B cell (primary cell): Measurements from ENCODE around the gene RNF2. TPM values are rescaled to one million over a fixed set of nuclear protein-coding genes. Genes with fewer than 3 reads are reported as not detected.

ENCODE experiments used
- ATAC-seq: fragments of 200-7000 bp; cut with Tn5 transposase; one replicate; pipeline ENCODE4 v1.10.0; 2021; ENCODE audit warnings: low read depth, mild to moderate bottlenecking, moderate number of reproducible peaks, moderate library complexity
- CTCF ChIA-PET: fragments of 350-600 bp; sonication (Branson Sonifier 250); formaldehyde crosslinking; loops from one replicate; lab custom pipeline; 2021; ENCODE audit warnings: antibody characterized with exemption, inconsistent platforms; lab: Charles Lee
- POLR2A ChIA-PET: fragments of 350-600 bp; sonication (Branson Sonifier 250); formaldehyde crosslinking; loops from one replicate; lab custom pipeline; 2021; ENCODE audit warnings: antibody characterized with exemption; lab: Charles Lee
- DNase-seq: peaks from one replicate; pipeline ENCODE4 v3.0.0; 2013
- H2AFZ ChIP-seq: 2 replicates; pipeline ENCODE4 v1.6.1; 2012; ENCODE audit warnings: mild to moderate bottlenecking, low read depth, low read length; ENCODE audit not compliant: insufficient read depth, poor library complexity, severe bottlenecking
- H3K27ac ChIP-seq, 2 donors: 1 replicate in 1 of 2; 2 replicates in 1 of 2; pipeline ENCODE4 v1.5.1; 2012 to 2013; ENCODE audit warnings: low read length in 2 of 2, mild to moderate bottlenecking in 2 of 2, moderate library complexity in 1 of 2
- H3K27me3 ChIP-seq, 4 experiments: fragments of 200-600 bp in 1 of 4; sonication (generic) in 1 of 4; replicated peaks in 1 of 4; 1 replicate in 2 of 4; 2 replicates in 2 of 4; pipeline versions ENCODE4 v1.6.1 to v1.7.0; 2013 to 2016; ENCODE audit warnings: low read length in 3 of 4, mild to moderate bottlenecking in 2 of 4, mixed read lengths in 1 of 4, moderate library complexity in 1 of 4; ENCODE audit not compliant: insufficient read depth in 4 of 4, control insufficient read depth in 3 of 4; ENCODE audit errors: control extremely low read depth in 1 of 4
- H3K36me3 ChIP-seq, 2 experiments: replicated peaks in 1 of 2; 1 replicate in 1 of 2; 2 replicates in 1 of 2; pipeline versions ENCODE4 v1.6.1 to v1.7.1; 2013; ENCODE audit warnings: low read length in 1 of 2; ENCODE audit not compliant: insufficient read depth in 2 of 2, control insufficient read depth in 1 of 2; ENCODE audit errors: control extremely low read depth in 1 of 2, extremely low read depth in 1 of 2
- H3K4me1 ChIP-seq, 2 donors: fragments of 200-600 bp in 1 of 2; sonication (generic) in 1 of 2; 1 replicate in 1 of 2; 2 replicates in 1 of 2; pipeline versions ENCODE4 v1.5.1 to v1.6.1; 2013 to 2017; ENCODE audit warnings: low read length in 2 of 2; ENCODE audit not compliant: control insufficient read depth in 2 of 2, insufficient read depth in 2 of 2
- H3K4me2 ChIP-seq: replicated peaks from 2 replicates; pipeline ENCODE3; 2012; ENCODE audit warnings: mild to moderate bottlenecking, low read depth, low read length; ENCODE audit not compliant: poor library complexity, severe bottlenecking
- H3K4me3 ChIP-seq, 5 experiments: fragments of 200-600 bp in 1 of 5; sonication (generic) in 1 of 5; 1 replicate in 3 of 5; 2 replicates in 2 of 5; pipeline versions ENCODE4 v1.5.1 to v1.7.0; 2011 to 2016; ENCODE audit warnings: low read length in 4 of 5, mild to moderate bottlenecking in 4 of 5, low read depth in 2 of 5, control low read depth in 1 of 5, moderate library complexity in 1 of 5; ENCODE audit not compliant: insufficient read depth in 1 of 5; ENCODE audit errors: control extremely low read depth in 1 of 5, extremely low read depth in 1 of 5
- H3K79me2 ChIP-seq: fragments of 200-600 bp; sonication (generic); one replicate; pipeline ENCODE4 v1.6.0; 2016; ENCODE audit warnings: low read length; ENCODE audit not compliant: control insufficient read depth, insufficient read depth
- H3K9ac ChIP-seq: fragments of 200-600 bp; sonication (generic); 2 replicates; pipeline ENCODE4 v1.6.1; 2017; ENCODE audit warnings: mild to moderate bottlenecking, low read length, moderate library complexity
- H3K9me3 ChIP-seq, 3 donors: one replicate each; pipeline versions ENCODE4 v1.6.1 to v1.7.1; 2013; ENCODE audit warnings: low read length in 2 of 3; ENCODE audit not compliant: control insufficient read depth in 2 of 3, insufficient read depth in 1 of 3; ENCODE audit errors: control extremely low read depth in 1 of 3
- H4K20me1 ChIP-seq: 2 replicates; pipeline ENCODE4 v1.6.0; 2012; ENCODE audit warnings: mild to moderate bottlenecking, low read length; ENCODE audit not compliant: insufficient read depth, control insufficient read depth, poor library complexity, severe bottlenecking
- H3K27ac Mint-ChIP-seq: one replicate; pipeline ENCODE4 v1.8.0; 2021; ENCODE audit warnings: mixed read lengths
- H3K27me3 Mint-ChIP-seq: one replicate; pipeline ENCODE4 v1.8.0; 2021; ENCODE audit warnings: mixed read lengths
- H3K4me1 Mint-ChIP-seq: one replicate; pipeline ENCODE4 v1.8.0; 2021; ENCODE audit warnings: mixed read lengths
- H3K4me3 Mint-ChIP-seq: one replicate; pipeline ENCODE4 v1.8.0; 2021; ENCODE audit warnings: mixed read lengths
- H3K9me3 Mint-ChIP-seq: one replicate; pipeline ENCODE4 v1.8.0; 2022; ENCODE audit warnings: mixed read lengths; ENCODE audit not compliant: insufficient read depth
- EZH2 ChIP-seq: IDR thresholded peaks from 2 replicates; pipeline ENCODE4 v1.6.1; 2012; ENCODE audit warnings: borderline replicate concordance, low read depth, mild to moderate bottlenecking, moderate library complexity, low read length; ENCODE audit not compliant: insufficient read depth, poor library complexity, severe bottlenecking
- WGBS: methylation state at CpG from one replicate; pipeline ENCODE4 v1.1.5; 2013; ENCODE audit warnings: missing lambda C conversion rate; ENCODE audit not compliant: insufficient coverage; 5-methylcytosine and 5-hydroxymethylcytosine counted together
- intact Hi-C: fragments of 100-400 bp; cut with micrococcal nuclease; formaldehyde crosslinking; loops from one replicate; pipeline ENCODE4 v1.10.0; 2022
- polyA plus RNA-seq: library from polyadenylated mRNA; depleted of rRNA; stranded (reverse); fragments of >200 nt; gene quantifications from 2 replicates; pipeline ENCODE4 v1.2.3, GENCODE V29; 2012
- total RNA-seq, 2 donors: library from RNA; stranded (reverse); fragments of 120-200 nt in 1 of 2; gene quantifications; 1 replicate in 1 of 2; 2 replicates in 1 of 2; pipeline versions ENCODE4 v1.2.3 to v1.2.4, GENCODE V29; 2013 to 2022
- TF ChIP-seq, protein P1 (sequence below): fragments of 200-600 bp; IDR thresholded peaks from one replicate; pipeline ENCODE4 v1.8.0; 2022; ENCODE audit warnings: antibody characterized with exemption, mild to moderate bottlenecking

Gene RNF2
- total and polyA plus RNA-seq, 2 donors (not counting 1 experiment from before 2014, with no cell fraction given) = 13.9 to 29.5 TPM

DNA sequence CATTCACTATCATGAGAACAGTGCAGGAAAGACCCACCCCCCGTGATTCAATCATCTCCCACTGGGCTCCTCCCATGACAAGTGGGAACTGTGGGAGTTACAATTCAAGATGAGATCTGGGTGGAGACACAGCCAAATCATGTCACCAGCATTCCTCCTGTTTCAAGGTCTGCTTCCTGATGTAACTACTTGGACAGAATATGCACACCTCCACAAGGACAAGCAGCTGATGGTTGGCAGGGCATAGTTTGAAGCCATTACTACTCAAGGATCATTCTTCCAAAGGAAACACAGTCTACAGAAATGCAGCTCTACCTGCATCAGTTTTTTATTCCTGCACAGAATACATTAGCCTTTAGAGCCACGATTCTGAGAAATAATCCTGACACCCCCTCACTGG lies 28.5 kb upstream of the RNF2 start:
- no peak overlapping the region for H3K4me3 Mint-ChIP-seq
- POLR2A ChIA-PET = no interaction called here
- H3K9me3 Mint-ChIP-seq = no peaks in the 10 kb centered on the region
- intact Hi-C loops = no loop called here
- H3K79me2 ChIP-seq = no peaks in the 10 kb centered on the region
- peaks cover 4% of the 10 kb centered on the region for H3K4me1 Mint-ChIP-seq
- H3K9ac ChIP-seq = no peak overlapping the region
- 100% methylated on average over 1 of the region's 2 CpGs for WGBS
- no peak for ATAC-seq
- no peaks in the 10 kb centered on the region for H3K27me3 ChIP-seq
- H4K20me1 ChIP-seq = no peaks in the 10 kb centered on the region
- no peaks in the 10 kb centered on the region for H3K4me1 ChIP-seq
- H3K27me3 Mint-ChIP-seq = peaks cover 8% of the 10 kb centered on the region
- H3K4me2 ChIP-seq = no peak overlapping the region
- no peak overlapping the region for H3K27ac Mint-ChIP-seq
- no peaks in the 10 kb centered on the region for H3K36me3 ChIP-seq
- TF ChIP-seq EZH2 = no peak
- TF ChIP-seq, protein P1, sequence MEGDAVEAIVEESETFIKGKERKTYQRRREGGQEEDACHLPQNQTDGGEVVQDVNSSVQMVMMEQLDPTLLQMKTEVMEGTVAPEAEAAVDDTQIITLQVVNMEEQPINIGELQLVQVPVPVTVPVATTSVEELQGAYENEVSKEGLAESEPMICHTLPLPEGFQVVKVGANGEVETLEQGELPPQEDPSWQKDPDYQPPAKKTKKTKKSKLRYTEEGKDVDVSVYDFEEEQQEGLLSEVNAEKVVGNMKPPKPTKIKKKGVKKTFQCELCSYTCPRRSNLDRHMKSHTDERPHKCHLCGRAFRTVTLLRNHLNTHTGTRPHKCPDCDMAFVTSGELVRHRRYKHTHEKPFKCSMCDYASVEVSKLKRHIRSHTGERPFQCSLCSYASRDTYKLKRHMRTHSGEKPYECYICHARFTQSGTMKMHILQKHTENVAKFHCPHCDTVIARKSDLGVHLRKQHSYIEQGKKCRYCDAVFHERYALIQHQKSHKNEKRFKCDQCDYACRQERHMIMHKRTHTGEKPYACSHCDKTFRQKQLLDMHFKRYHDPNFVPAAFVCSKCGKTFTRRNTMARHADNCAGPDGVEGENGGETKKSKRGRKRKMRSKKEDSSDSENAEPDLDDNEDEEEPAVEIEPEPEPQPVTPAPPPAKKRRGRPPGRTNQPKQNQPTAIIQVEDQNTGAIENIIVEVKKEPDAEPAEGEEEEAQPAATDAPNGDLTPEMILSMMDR = no peak
- no peak for DNase-seq
- CTCF ChIA-PET = no interaction called here
- H3K4me3 ChIP-seq = no peak overlapping the region
- no peak overlapping the region for H2AFZ ChIP-seq
- no peaks in the 10 kb centered on the region for H3K9me3 ChIP-seq
- H3K27ac ChIP-seq = no peak overlapping the region

DNA sequence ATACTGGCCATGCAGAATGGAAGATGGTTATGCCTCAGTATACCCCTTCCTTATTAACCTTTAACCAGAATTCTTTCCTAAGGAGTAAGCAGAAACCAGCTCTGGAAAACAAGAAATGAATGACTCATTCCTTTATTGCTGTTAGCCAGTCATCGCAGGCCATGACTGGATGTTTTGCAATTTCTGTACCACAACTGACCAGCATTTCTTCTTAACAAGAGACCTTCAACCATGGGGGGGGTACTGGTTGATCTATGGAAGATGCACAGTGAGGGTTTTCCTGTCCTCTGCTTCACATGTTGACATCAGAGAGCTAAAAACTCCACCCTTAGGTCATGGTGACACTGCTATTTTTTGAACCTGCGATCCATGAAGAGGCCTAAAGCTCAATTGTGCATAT lies 28.0 kb upstream of the RNF2 start:
- Histone ChIP-seq H2AFZ (no peak overlapping the region), H3K4me3 (no peak overlapping the region), H4K20me1 (no peaks in the 10 kb centered on the region), H3K9ac (no peak overlapping the region), H3K4me2 (no peak overlapping the region), H3K9me3 (no peaks in the 10 kb centered on the region), H3K36me3 (no peaks in the 10 kb centered on the region), H3K27me3 (no peaks in the 10 kb centered on the region), H3K4me1 (no peaks in the 10 kb centered on the region), H3K79me2 (no peaks in the 10 kb centered on the region), H3K27ac (no peak overlapping the region)
- peaks cover 3% of the 10 kb centered on the region for H3K27me3 Mint-ChIP-seq
- no peaks in the 10 kb centered on the region for H3K9me3 Mint-ChIP-seq
- CTCF ChIA-PET = no interaction called here
- TF ChIP-seq, protein P1 = no peak
- TF ChIP-seq EZH2 = no peak
- ATAC-seq (no peak), DNase-seq (no peak)
- no peak overlapping the region for H3K27ac Mint-ChIP-seq
- intact Hi-C loops = no loop called here
- POLR2A ChIA-PET = no interaction called here
- H3K4me3 Mint-ChIP-seq = no peak overlapping the region
- WGBS = 100% methylated on average over 1 of the region's 2 CpGs
- peaks cover 4% of the 10 kb centered on the region for H3K4me1 Mint-ChIP-seq
